Upper lobe of left lung (tissue), 6 donors: ENCODE results near the gene HSPB8. TPM values are rescaled to one million over a fixed set of nuclear protein-coding genes. Genes with fewer than 3 reads are reported as not detected.

ENCODE experiments used
- ATAC-seq, 2 donors: fragments of 200-7000 bp; cut with Tn5 transposase; one replicate each; pipeline ENCODE4 v1.9.1; 2022; ENCODE audit warnings: mild to moderate bottlenecking in 2 of 2, moderate library complexity in 2 of 2; ENCODE audit not compliant: low FRiP score in 2 of 2
- DNase-seq, 2 donors: peaks; one replicate each; pipeline ENCODE4 v3.0.0-alpha.2; 2019 to 2020
- H3K27ac ChIP-seq, 4 donors: fragments of 200-600 bp; sonication (generic); one replicate each; pipeline ENCODE4 v1.5.1; 2016 to 2019
- H3K27me3 ChIP-seq, 4 donors: fragments of 200-600 bp; sonication (generic); one replicate each; pipeline ENCODE4 v1.5.1; 2017 to 2019
- H3K36me3 ChIP-seq, 4 donors: fragments of 200-600 bp; sonication (generic); one replicate each; pipeline ENCODE4 v1.5.1; 2016 to 2019
- H3K4me1 ChIP-seq, 4 donors: fragments of 200-600 bp; sonication (generic); one replicate each; pipeline ENCODE4 v1.5.1; 2018 to 2019
- H3K4me3 ChIP-seq, 4 donors: fragments of 200-600 bp; sonication (generic); one replicate each; pipeline ENCODE4 v1.5.1; 2017 to 2019; ENCODE audit warnings: mild to moderate bottlenecking in 2 of 4, moderate library complexity in 1 of 4
- H3K9me3 ChIP-seq, 4 donors: fragments of 200-600 bp; sonication (generic); one replicate each; pipeline ENCODE4 v1.5.1; 2018 to 2019
- EP300 ChIP-seq, 4 donors: sonication (generic); formaldehyde crosslinking; IDR thresholded peaks; one replicate each; pipeline ENCODE4 v1.5.1; 2017; ENCODE audit warnings: antibody characterized with exemption in 4 of 4, control low read depth in 2 of 4
- POLR2A ChIP-seq, 4 donors: fragments of 450-650 bp; IDR thresholded peaks; one replicate each; pipeline ENCODE4 v1.5.1; 2016 to 2017; ENCODE audit warnings: antibody characterized with exemption in 4 of 4, mild to moderate bottlenecking in 2 of 4
- POLR2AphosphoS5 ChIP-seq, 2 donors: sonication (generic); formaldehyde crosslinking; IDR thresholded peaks; one replicate each; pipeline ENCODE4 v1.5.1; 2017; ENCODE audit warnings: antibody characterized with exemption in 2 of 2
- WGBS, 2 donors: methylation state at CpG; one replicate each; pipeline ENCODE4 v1.1.5; 2017 to 2018; 5-methylcytosine and 5-hydroxymethylcytosine counted together
- total RNA-seq, 6 donors: library from RNA; depleted of rRNA in 4 of 6; stranded (reverse); fragments of >200 nt in 4 of 6; gene quantifications; one replicate each; pipeline versions ENCODE4 v1.1.0 to v1.2.1, GENCODE V29; 2016 to 2021
- TF ChIP-seq, protein P1 (sequence below), 6 experiments: fragments of 450-650 bp in 4 of 6; fragments of 200-600 bp in 2 of 6; sonication (generic) in 2 of 6; IDR thresholded peaks; one replicate each; pipeline ENCODE4 v1.5.1; 2016 to 2019; ENCODE audit warnings: antibody characterized with exemption in 6 of 6
- donor health status: DM: no; HTN: no; CAD: no; lungs with moderate emphysema.
- donor health status: DM: no; HTN: yes; CAD: no; lungs with severe emphysema.

HSPB8 gene
- total RNA-seq, 6 donors from 2014 or later = 15.7 to 59.9 (median 39.8) TPM

DNA sequence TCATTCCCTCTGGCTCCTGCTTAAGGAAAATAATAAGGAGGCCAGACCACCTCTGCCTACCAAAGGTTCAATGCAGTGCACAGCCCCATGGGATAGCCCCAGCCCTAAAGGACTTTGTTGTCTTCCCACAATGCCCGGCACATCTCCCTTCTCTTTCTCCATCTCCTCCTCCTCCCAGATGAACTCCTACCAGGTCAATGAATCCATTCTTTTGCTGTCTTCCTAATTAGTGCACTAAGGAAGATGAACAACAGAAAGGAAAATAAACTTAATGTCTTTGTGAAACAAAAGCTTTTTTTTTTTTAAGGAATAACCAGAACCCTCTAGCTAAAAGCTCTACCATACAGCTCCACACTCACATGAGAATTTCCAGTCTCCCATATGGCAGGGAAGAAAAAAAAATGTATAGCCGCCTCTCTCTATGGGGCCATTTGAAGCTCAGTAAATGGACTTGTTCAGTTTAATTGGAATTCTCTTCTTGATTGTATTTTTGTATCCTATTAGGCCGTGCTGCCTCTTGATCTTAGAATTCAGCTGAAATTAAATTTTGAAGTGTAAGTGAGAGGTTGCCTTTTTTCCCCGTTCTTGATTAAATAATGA lies 41.8 kb upstream of the HSPB8 start:
- H3K4me1 ChIP-seq = no peaks in the 10 kb centered on the region

DNA sequence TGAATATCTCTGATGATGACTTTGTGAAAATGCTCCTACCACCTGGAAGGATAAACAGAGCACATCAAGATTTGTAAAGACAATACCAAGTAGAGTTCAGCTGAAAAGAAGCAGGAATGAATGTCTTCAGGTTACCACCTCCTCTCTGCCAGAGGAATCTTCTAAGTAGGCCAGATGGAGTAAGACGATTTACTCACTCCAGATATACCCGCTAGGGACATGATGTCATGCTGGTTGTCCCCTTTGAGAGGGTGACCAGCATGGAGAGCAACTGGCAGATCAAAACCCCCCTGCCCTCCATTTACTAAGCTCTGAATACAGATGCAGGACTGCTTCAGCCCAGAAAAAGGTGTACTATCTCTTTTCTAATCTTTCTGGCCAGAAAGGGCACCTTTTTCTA lies 39.3 kb upstream of the HSPB8 start:
- Histone ChIP-seq H3K4me1 (no peaks in the 10 kb centered on the region), H3K27ac (no peak overlapping the region), H3K27me3 (no peaks in the 10 kb centered on the region), H3K9me3 (no peaks in the 10 kb centered on the region), H3K36me3 (no peaks in the 10 kb centered on the region), H3K4me3 (no peak overlapping the region)
- TF ChIP-seq, protein P1, sequence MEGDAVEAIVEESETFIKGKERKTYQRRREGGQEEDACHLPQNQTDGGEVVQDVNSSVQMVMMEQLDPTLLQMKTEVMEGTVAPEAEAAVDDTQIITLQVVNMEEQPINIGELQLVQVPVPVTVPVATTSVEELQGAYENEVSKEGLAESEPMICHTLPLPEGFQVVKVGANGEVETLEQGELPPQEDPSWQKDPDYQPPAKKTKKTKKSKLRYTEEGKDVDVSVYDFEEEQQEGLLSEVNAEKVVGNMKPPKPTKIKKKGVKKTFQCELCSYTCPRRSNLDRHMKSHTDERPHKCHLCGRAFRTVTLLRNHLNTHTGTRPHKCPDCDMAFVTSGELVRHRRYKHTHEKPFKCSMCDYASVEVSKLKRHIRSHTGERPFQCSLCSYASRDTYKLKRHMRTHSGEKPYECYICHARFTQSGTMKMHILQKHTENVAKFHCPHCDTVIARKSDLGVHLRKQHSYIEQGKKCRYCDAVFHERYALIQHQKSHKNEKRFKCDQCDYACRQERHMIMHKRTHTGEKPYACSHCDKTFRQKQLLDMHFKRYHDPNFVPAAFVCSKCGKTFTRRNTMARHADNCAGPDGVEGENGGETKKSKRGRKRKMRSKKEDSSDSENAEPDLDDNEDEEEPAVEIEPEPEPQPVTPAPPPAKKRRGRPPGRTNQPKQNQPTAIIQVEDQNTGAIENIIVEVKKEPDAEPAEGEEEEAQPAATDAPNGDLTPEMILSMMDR (IDR thresholded peaks at IDR 0.05) = no peak
- TF ChIP-seq EP300 (IDR thresholded peaks at IDR 0.05) (no peak), POLR2A (IDR thresholded peaks at IDR 0.05) (no peak), POLR2AphosphoS5 (IDR thresholded peaks at IDR 0.05) (no peak)
- 60 to 78% methylated on average over 2 of the region's 2 CpGs for WGBS, 2 donors
- no peak for ATAC-seq
- DNase-seq = no peak

More for the DNA sequence above, 41.8 kb upstream of the HSPB8 start:
- H3K4me3 ChIP-seq = no peak overlapping the region
- ATAC-seq = no peak
- no peaks in the 10 kb centered on the region for H3K36me3 ChIP-seq
- WGBS, 2 donors = 84 to 86% methylated on average over 4 of the region's 4 CpGs
- TF ChIP-seq POLR2A (IDR thresholded peaks at IDR 0.05) (no peak), EP300 (IDR thresholded peaks at IDR 0.05) (no peak), POLR2AphosphoS5 (IDR thresholded peaks at IDR 0.05) (no peak)
- TF ChIP-seq, protein P1 (IDR thresholded peaks at IDR 0.05) = no peak
- no peaks in the 10 kb centered on the region for H3K9me3 ChIP-seq
- no peak for DNase-seq
- no peaks in the 10 kb centered on the region for H3K27me3 ChIP-seq
- no peak overlapping the region for H3K27ac ChIP-seq

DNA sequence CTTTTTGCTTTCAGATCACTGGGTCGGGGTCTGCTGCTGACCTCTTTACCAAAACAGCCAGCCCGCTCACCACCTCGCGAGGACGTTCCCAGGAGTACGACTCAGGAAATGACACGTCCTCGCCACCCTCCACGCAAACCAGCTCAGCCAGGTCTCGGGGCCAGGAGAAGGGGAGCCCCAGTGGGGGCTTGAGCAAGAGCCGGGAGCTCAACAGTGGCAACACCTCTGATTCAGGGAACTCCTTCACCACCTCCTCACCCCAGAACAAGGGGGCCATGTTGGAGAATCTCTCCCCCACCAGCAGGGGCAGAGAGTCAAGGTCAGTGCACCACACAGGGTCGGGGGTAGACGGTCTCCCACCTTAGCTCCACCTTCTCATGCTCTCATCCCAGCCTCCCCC lies 33.4 kb upstream of the HSPB8 start:
- 57 to 58% methylated on average over 11 to 13 of the region's 13 CpGs for WGBS, 2 donors
- H3K27ac ChIP-seq = no peak overlapping the region
- H3K9me3 ChIP-seq = no peaks in the 10 kb centered on the region
- H3K4me1 ChIP-seq = no peaks in the 10 kb centered on the region
- no peaks in the 10 kb centered on the region for H3K36me3 ChIP-seq
- no peaks in the 10 kb centered on the region for H3K27me3 ChIP-seq
- DNase-seq (peak in 1 of 2 donors; percentile 29), ATAC-seq (no peak)
- no peak overlapping the region for H3K4me3 ChIP-seq
- TF ChIP-seq POLR2A (IDR thresholded peaks at IDR 0.05) = no peak
- no peak for TF ChIP-seq EP300 (IDR thresholded peaks at IDR 0.05)
- TF ChIP-seq POLR2AphosphoS5 (IDR thresholded peaks at IDR 0.05) = no peak
- TF ChIP-seq, protein P1 (IDR thresholded peaks at IDR 0.05) = no peak

DNA sequence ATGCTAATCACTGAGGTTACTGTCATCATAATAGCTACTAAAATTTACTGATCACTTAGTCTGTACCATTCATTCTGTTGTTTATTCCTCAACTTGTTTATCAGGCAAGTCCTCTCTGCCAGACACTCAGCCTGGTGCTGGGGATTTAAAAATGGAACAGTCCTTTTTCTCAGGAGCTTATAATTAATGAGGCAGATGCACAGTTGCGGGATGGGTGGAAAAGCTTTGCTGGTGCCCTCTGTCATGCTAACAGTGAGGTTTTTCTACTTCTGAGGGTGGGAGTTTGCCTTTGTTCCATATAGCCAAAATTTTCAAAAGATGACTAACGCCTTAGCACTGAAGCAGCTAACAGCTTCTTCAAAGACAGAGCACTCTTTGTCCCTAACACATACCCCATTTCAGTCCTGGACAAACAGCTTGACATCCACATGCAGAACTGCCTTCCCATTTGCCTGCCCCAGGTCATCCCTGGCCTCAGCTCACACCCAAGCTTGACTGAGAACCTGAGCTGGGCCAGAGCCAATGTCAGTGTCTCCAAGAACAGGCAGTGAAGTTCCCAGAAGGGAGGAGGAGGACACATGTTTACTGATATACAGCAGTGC lies 30.8 kb upstream of the HSPB8 start:
- H3K27me3 ChIP-seq = no peaks in the 10 kb centered on the region
- H3K27ac ChIP-seq = no peak overlapping the region
- H3K9me3 ChIP-seq = peaks cover 6 to 14% (median 7%) of the 10 kb centered on the region in 4 donors
- DNase-seq (no peak), ATAC-seq (no peak)
- WGBS, 2 donors = 77 to 80% methylated on average over 2 of the region's 2 CpGs
- TF ChIP-seq POLR2A (IDR thresholded peaks at IDR 0.05) = no peak
- TF ChIP-seq, protein P1 (IDR thresholded peaks at IDR 0.05) = no peak
- no peak for TF ChIP-seq EP300 (IDR thresholded peaks at IDR 0.05)
- no peak for TF ChIP-seq POLR2AphosphoS5 (IDR thresholded peaks at IDR 0.05)
- no peaks in the 10 kb centered on the region for H3K36me3 ChIP-seq
- H3K4me3 ChIP-seq = no peak overlapping the region
- H3K4me1 ChIP-seq = no peaks in the 10 kb centered on the region

DNA sequence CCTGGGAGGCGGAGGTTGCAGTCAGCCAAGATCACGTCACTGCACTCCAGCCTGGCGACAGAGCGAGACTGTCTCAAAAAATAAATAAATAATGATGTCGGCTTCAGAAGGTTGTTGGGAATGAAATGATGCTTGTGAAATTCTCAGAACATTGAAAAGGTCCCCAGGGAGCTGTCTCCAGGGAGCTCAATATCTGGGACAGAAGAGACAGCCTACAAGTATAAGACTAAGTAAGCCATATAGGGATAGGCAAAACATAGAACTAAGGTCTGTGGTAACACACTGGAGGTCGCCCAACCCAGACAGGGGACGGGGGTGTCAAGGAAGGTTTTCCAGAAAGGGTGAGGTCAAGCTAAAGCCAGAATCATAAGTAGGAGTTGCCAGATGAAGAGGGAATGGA lies 29.5 kb upstream of the HSPB8 start:
- Histone ChIP-seq H3K9me3 (peaks cover 6 to 14% (median 7%) of the 10 kb centered on the region in 4 donors), H3K4me3 (no peak overlapping the region), H3K27ac (no peak overlapping the region), H3K4me1 (peaks cover 0 to 5% (median 0%) of the 10 kb centered on the region in 4 donors), H3K27me3 (no peaks in the 10 kb centered on the region), H3K36me3 (no peaks in the 10 kb centered on the region)
- TF ChIP-seq EP300 (IDR thresholded peaks at IDR 0.05) (no peak), POLR2AphosphoS5 (IDR thresholded peaks at IDR 0.05) (no peak)
- no peak for DNase-seq
- WGBS, 2 donors = 81 to 91% methylated on average over 7 of the region's 7 CpGs
- no peak for ATAC-seq
